Esophagus muscularis mucosa (tissue), 4 donors: ENCODE data around the gene STRN3. TPM values are rescaled to one million over a fixed set of nuclear protein-coding genes. Genes with fewer than 3 reads are reported as not detected.
A peak's percentile ranks its signal among the peaks of the same experiment; 100 is the strongest.

Experiments used
- DNase-seq: peaks from one replicate; pipeline ENCODE4 v3.0.0-alpha.2; 2017; ENCODE audit errors: extremely low spot score
- H3K27ac ChIP-seq, 4 donors: fragments of 200-600 bp; sonication (generic); replicated peaks in 1 of 4; 1 replicate in 3 of 4; 2 replicates in 1 of 4; pipeline ENCODE4 v1.5.1; 2016 to 2019; ENCODE audit warnings: mild to moderate bottlenecking in 1 of 4
- H3K27me3 ChIP-seq, 4 donors: fragments of 200-600 bp; sonication (generic); one replicate each; pipeline versions ENCODE4 v1.5.1 to v1.6.0; 2016 to 2019
- H3K36me3 ChIP-seq, 4 donors: fragments of 200-600 bp; sonication (generic); one replicate each; pipeline ENCODE4 v1.5.1; 2016 to 2019
- H3K4me1 ChIP-seq, 4 donors: fragments of 200-600 bp; sonication (generic); one replicate each; pipeline ENCODE4 v1.5.1; 2016 to 2019
- H3K4me3 ChIP-seq, 4 donors: fragments of 200-600 bp; sonication (generic); 1 replicate in 2 of 4; 2 replicates in 2 of 4; pipeline ENCODE4 v1.5.1; 2016 to 2019; ENCODE audit warnings: mild to moderate bottlenecking in 4 of 4, moderate library complexity in 1 of 4
- H3K9me3 ChIP-seq, 4 donors: fragments of 200-600 bp; sonication (generic); 1 replicate in 3 of 4; 2 replicates in 1 of 4; pipeline ENCODE4 v1.5.1; 2016 to 2019
- EP300 ChIP-seq: sonication (generic); formaldehyde crosslinking; IDR thresholded peaks from one replicate; pipeline ENCODE4 v1.6.1; 2017; ENCODE audit warnings: antibody characterized with exemption
- POLR2A ChIP-seq: fragments of 450-650 bp; IDR thresholded peaks from one replicate; pipeline ENCODE4 v1.6.1; 2017; ENCODE audit warnings: antibody characterized with exemption, moderate library complexity, mild to moderate bottlenecking, low read depth
- POLR2AphosphoS5 ChIP-seq, 2 donors: sonication (generic); formaldehyde crosslinking; IDR thresholded peaks; one replicate each; pipeline ENCODE4 v1.6.1; 2017; ENCODE audit warnings: antibody characterized with exemption in 2 of 2
- WGBS: methylation state at CpG from one replicate; pipeline ENCODE4 v1.1.5; 2018; 5-methylcytosine and 5-hydroxymethylcytosine counted together
- intact Hi-C: fragments of 100-400 bp; cut with DNase I; formaldehyde crosslinking; loops from one replicate; pipeline ENCODE4 v1.15.1; 2023
- total RNA-seq, 4 donors: library from RNA; depleted of rRNA; stranded (reverse); fragments of >200 nt; gene quantifications; one replicate each; pipeline versions ENCODE4 v1.1.0 to v1.2.1, GENCODE V29; 2016
- TF ChIP-seq, protein P1 (sequence below), 3 experiments: fragments of 200-600 bp in 2 of 3; fragments of 450-650 bp in 1 of 3; sonication (generic) in 2 of 3; IDR thresholded peaks; one replicate each; pipeline ENCODE4 v1.5.1; 2017 to 2019; ENCODE audit warnings: antibody characterized with exemption in 3 of 3, mild to moderate bottlenecking in 2 of 3, moderate library complexity in 1 of 3

STRN3 gene
- total RNA-seq, 4 donors from 2014 or later: 54.5 to 90.1 (median 68.9) TPM

DNA sequence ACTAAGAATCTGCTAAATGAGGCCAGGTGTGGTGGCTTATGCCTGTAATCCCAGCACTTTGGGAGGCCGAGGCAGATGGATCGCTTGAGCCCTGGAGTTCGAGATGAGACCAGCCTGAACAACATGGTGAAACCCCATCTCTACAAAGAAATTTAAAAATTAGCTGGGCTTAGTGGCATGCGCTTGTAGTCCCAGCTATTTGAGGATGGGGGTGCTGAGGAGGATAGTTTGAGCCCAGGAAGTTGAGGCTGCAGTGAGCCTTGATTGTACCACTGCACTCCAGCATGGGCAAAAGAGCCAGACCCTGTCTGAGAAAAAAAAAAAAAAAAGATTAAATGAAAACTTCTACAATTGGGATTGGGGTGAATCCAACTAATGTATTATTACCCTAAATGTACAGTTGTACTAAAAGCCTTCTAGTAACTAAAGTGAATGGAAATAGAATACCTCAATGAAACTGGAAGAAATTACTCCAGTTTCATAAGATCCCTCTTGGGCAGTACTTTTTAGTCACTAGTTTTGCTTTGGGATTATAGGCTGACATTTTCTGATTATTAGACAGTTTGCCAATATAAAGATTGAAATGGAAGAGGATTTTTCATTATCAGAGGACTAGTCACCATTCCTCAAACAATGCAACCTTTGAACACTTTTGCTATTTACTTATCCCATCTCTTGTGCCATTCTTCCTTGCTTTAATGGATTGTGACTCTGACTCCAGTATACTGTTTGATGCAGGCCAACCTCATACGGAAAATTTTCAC, 137.5 kb downstream of the STRN3 start:
- Histone ChIP-seq H3K27me3 (no peaks in the 10 kb centered on the region), H3K4me1 (no peaks in the 10 kb centered on the region), H3K4me3 (no peak overlapping the region), H3K36me3 (peaks cover 0 to 4% (median 0%) of the 10 kb centered on the region in 4 donors), H3K27ac (no peak overlapping the region), H3K9me3 (no peaks in the 10 kb centered on the region)
- no peak for DNase-seq
- TF ChIP-seq POLR2AphosphoS5 (IDR thresholded peaks at IDR 0.05) (no peak), POLR2A (no peak), EP300 (no peak)
- TF ChIP-seq, protein P1, sequence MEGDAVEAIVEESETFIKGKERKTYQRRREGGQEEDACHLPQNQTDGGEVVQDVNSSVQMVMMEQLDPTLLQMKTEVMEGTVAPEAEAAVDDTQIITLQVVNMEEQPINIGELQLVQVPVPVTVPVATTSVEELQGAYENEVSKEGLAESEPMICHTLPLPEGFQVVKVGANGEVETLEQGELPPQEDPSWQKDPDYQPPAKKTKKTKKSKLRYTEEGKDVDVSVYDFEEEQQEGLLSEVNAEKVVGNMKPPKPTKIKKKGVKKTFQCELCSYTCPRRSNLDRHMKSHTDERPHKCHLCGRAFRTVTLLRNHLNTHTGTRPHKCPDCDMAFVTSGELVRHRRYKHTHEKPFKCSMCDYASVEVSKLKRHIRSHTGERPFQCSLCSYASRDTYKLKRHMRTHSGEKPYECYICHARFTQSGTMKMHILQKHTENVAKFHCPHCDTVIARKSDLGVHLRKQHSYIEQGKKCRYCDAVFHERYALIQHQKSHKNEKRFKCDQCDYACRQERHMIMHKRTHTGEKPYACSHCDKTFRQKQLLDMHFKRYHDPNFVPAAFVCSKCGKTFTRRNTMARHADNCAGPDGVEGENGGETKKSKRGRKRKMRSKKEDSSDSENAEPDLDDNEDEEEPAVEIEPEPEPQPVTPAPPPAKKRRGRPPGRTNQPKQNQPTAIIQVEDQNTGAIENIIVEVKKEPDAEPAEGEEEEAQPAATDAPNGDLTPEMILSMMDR (IDR thresholded peaks at IDR 0.05): no peak
- WGBS: 94% methylated on average over 5 of the region's 5 CpGs
- intact Hi-C loops: no loop called here

DNA sequence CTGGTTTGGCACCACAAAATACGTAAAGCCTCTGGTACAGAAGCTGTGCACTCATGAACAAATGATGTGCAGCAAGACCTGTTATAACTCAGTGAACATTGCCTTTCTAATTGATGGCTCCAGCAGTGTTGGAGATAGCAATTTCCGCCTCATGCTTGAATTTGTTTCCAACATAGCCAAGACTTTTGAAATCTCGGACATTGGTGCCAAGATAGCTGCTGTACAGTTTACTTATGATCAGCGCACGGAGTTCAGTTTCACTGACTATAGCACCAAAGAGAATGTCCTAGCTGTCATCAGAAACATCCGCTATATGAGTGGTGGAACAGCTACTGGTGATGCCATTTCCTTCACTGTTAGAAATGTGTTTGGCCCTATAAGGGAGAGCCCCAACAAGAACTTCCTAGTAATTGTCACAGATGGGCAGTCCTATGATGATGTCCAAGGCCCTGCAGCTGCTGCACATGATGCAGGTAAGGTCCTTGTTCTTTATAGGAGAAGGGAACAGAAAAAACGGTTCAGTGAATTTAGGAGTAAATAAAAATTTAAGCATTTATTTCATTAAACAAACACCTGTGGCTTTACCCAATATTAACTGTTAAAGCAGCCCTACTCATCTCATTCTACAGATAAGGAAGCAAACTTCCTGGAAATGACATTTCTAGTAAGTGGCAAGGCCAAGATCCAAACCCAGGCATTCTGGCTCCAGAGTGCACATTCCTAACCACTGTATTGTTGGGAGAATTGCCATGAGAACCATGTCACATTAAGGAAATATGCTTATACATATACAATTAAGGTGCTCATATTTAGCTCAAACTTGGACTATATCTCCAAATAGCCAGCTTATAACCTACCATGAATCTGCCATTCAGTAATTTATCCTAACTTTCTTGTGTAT, 140.1 kb downstream of the STRN3 start:
- Histone ChIP-seq H3K9me3 (no peaks in the 10 kb centered on the region), H3K4me3 (no peak overlapping the region), H3K27me3 (no peaks in the 10 kb centered on the region), H3K27ac (no peak overlapping the region), H3K4me1 (no peaks in the 10 kb centered on the region), H3K36me3 (no peaks in the 10 kb centered on the region)
- peak in 1 of 2 donors; percentile 42 for TF ChIP-seq POLR2AphosphoS5 (IDR thresholded peaks at IDR 0.05)
- TF ChIP-seq EP300: no peak
- no peak for DNase-seq
- intact Hi-C loops: no loop called here
- WGBS: 91% methylated on average over 7 of the region's 7 CpGs

DNA sequence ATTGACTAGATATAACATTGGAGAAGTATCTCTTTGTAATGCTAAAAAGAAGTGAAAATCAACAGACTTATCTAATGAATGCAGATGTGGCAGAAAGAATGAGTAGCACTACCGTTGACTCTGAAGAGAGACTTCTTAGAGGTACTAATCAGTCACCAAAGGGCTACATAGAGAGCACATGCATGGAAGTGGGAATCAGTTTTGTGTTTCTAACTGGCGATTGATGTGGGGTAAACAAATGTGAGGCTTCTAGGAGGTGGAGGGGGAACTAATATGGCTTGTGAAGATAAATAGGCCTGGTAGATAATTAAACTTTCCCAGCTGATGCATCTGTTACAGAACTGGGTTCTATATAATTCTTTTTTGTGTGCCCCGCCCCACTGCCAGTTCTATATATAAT, 141.3 kb downstream of the STRN3 start:
- no peak overlapping the region for H3K27ac ChIP-seq
- 79% methylated on average over 3 of the region's 3 CpGs for WGBS
- intact Hi-C loops: no loop called here

DNA sequence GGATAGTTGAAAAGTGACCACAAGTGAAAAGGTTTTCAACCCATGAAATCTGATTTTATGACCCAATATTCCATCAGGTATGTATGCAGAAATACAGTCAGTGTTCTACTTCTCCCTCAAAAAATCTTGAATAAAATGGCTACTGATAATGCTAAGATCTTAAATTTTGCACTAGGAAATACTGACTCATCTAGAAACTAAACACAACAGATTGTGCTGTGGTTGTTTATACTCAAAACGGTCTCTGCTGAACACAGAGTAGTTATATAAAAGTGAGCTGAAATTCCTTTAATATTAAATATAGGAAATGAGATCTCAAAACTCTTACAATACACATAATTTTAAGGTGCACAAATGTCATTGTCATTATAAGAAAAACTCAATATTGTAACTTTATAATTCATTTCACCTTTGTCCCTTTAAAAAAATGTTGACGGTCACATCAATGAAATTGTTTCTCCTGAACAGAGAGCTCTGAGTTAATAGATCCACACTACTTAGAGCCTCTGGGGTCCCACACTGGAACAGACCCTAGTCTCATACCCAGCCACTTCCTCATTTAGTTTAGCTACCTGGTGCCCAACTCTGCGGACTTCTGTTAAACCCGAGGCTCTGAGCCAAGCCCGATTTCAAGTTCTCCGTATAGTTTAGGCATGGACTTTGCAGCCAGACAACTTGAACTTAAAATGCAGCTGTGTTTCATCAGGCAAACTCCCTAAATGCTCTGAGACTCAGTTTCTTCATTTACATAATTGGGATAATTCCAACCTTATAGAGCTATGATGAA, 142.5 kb downstream of the STRN3 start:
- intact Hi-C loops: no loop called here
- Histone ChIP-seq H3K36me3 (no peaks in the 10 kb centered on the region), H3K4me1 (no peaks in the 10 kb centered on the region), H3K27ac (no peak overlapping the region), H3K4me3 (no peak overlapping the region), H3K9me3 (no peaks in the 10 kb centered on the region), H3K27me3 (no peaks in the 10 kb centered on the region)
- no peak for TF ChIP-seq POLR2A
- 80% methylated on average over 6 of the region's 6 CpGs for WGBS
- DNase-seq: no peak

More for the DNA sequence above, 141.3 kb downstream of the STRN3 start:
- Histone ChIP-seq H3K36me3 (no peaks in the 10 kb centered on the region), H3K4me3 (no peak overlapping the region), H3K27me3 (no peaks in the 10 kb centered on the region), H3K4me1 (no peaks in the 10 kb centered on the region), H3K9me3 (no peaks in the 10 kb centered on the region)
- TF ChIP-seq EP300 (no peak), POLR2AphosphoS5 (IDR thresholded peaks at IDR 0.05) (no peak), POLR2A (no peak)
- TF ChIP-seq, protein P1 (IDR thresholded peaks at IDR 0.05): no peak
- DNase-seq: no peak

DNA sequence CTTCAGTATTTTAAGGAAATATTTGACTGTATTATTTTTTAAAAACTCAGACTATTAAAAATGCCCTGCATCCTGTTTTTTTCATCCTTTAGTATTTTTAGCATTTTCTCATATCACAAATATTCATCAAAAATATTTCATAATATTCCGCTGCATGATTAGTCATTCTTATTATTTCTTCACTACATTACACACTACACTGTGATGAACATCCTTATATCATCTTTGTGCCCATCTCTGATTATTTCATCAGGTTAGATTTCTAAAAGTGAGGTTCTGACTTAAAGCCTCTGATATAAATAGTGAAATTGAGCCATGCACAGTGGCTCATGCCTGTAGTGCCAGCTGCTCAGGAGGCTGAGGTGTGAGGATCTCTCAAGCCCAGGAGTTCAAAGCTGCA, 143.7 kb downstream of the STRN3 start:
- H3K36me3 ChIP-seq: no peaks in the 10 kb centered on the region
- H3K27me3 ChIP-seq: no peaks in the 10 kb centered on the region
- intact Hi-C loops: no loop called here
- H3K9me3 ChIP-seq: no peaks in the 10 kb centered on the region
- no peak for DNase-seq
- no peak overlapping the region for H3K27ac ChIP-seq
- no peaks in the 10 kb centered on the region for H3K4me1 ChIP-seq
- TF ChIP-seq EP300: no peak
- no peak for TF ChIP-seq POLR2A
- TF ChIP-seq, protein P1 (IDR thresholded peaks at IDR 0.05): no peak
- TF ChIP-seq POLR2AphosphoS5 (IDR thresholded peaks at IDR 0.05): no peak
- WGBS: 43% methylated on average over 1 of the region's 1 CpG
- H3K4me3 ChIP-seq: no peak overlapping the region
